ENCODE results near the gene KIF17.

DNA sequence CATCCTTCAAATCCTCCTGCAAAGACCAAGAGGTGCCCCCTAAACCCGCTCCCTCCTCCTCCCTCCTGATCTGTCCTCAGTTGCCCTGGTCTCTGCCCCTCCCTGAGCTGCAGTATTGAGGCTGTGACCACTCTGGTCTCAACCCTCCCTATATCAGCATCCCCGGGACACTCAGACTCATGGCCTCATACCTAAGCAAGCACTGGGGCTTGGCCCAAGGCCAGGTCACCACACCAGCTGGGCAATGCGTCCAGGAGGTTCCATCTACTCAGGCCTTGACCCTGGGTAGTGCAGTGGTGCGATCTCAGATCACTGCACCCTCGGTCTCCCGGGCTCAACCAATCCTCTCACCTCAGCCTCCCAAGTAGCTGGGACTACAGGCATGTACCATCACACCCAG is 9.8 kb downstream of the KIF17 start:
- TF ChIP-seq EZH2 (IDR thresholded peaks at IDR 0.05) = no peak
- TF ChIP-seq POLR2AphosphoS5 (IDR thresholded peaks at IDR 0.05; ENCODE audit: borderline replicate concordance, low read depth, low read length) = no peak
- no peak for TF ChIP-seq FOXP2 (optimal IDR thresholded peaks at IDR 0.05; ENCODE audit: control extremely low read depth, extremely low read length, insufficient read depth)

Measured in SK-N-MC (cell line).